Hepatocyte (in vitro differentiated cells): ENCODE data around the gene EPHA6. TPM values are rescaled to one million over a fixed set of nuclear protein-coding genes. Genes with fewer than 3 reads are reported as not detected.

Source experiments
- DNase-seq: peaks from one replicate; pipeline ENCODE4 v3.0.0-alpha.2; 2016; ENCODE audit warnings: low spot score
- H2AFZ ChIP-seq: fragments of 200-600 bp; sonication (generic); 2 replicates; pipeline ENCODE4 v1.6.0; 2016; ENCODE audit warnings: antibody characterized with exemption, mild to moderate bottlenecking
- H3K27ac ChIP-seq: fragments of 200-600 bp; sonication (generic); 2 replicates; pipeline ENCODE4 v1.5.1; 2016; ENCODE audit warnings: mild to moderate bottlenecking
- H3K27me3 ChIP-seq: fragments of 200-600 bp; sonication (generic); 2 replicates; pipeline ENCODE4 v1.6.1; 2016
- H3K36me3 ChIP-seq: fragments of 200-600 bp; sonication (generic); replicated peaks from 2 replicates; pipeline ENCODE4 v1.5.1; 2016; ENCODE audit warnings: low read depth; ENCODE audit not compliant: insufficient read depth
- H3K4me1 ChIP-seq: fragments of 200-600 bp; sonication (generic); 2 replicates; pipeline ENCODE4 v1.5.1; 2016; ENCODE audit warnings: mild to moderate bottlenecking, moderate library complexity; ENCODE audit not compliant: insufficient read depth
- H3K4me2 ChIP-seq: fragments of 200-600 bp; sonication (generic); 2 replicates; pipeline ENCODE4 v1.6.0; 2016
- H3K4me3 ChIP-seq: fragments of 200-600 bp; sonication (generic); 2 replicates; pipeline ENCODE4 v1.5.1; 2016; ENCODE audit warnings: mild to moderate bottlenecking
- H3K79me2 ChIP-seq: fragments of 200-600 bp; sonication (generic); 2 replicates; pipeline ENCODE4 v1.6.0; 2017; ENCODE audit warnings: mild to moderate bottlenecking
- H3K9me2 ChIP-seq: fragments of 200-600 bp; sonication (generic); replicated peaks from 2 replicates; pipeline ENCODE4 v1.6.0; 2017; ENCODE audit warnings: mild to moderate bottlenecking; ENCODE audit not compliant: insufficient read depth
- H3K9me3 ChIP-seq: fragments of 200-600 bp; sonication (generic); 2 replicates; pipeline ENCODE4 v1.5.1; 2016; ENCODE audit warnings: low read depth, mild to moderate bottlenecking
- H4K20me1 ChIP-seq: fragments of 200-600 bp; sonication (generic); 2 replicates; pipeline ENCODE4 v1.6.0; 2016; ENCODE audit warnings: mild to moderate bottlenecking; ENCODE audit not compliant: insufficient read depth, poor library complexity, severe bottlenecking
- EZH2 ChIP-seq: fragments of 200-600 bp; sonication (generic); IDR thresholded peaks from 2 replicates; pipeline ENCODE4 v1.6.1; 2016; ENCODE audit warnings: antibody characterized with exemption, mild to moderate bottlenecking, borderline replicate concordance
- EZH2phosphoT487 ChIP-seq: fragments of 200-600 bp; sonication (generic); IDR thresholded peaks from one replicate; pipeline ENCODE4 v1.6.1; 2018; ENCODE audit warnings: antibody characterized with exemption, mild to moderate bottlenecking, low read depth, moderate library complexity; ENCODE audit not compliant: unreplicated experiment, severe bottlenecking
- WGBS: methylation state at CpG from one replicate; pipeline ENCODE4 v1.1.6; 2016; ENCODE audit warnings: low lambda C conversion rate; ENCODE audit errors: missing lambda C conversion rate; 5-methylcytosine and 5-hydroxymethylcytosine counted together
- polyA plus RNA-seq: library from polyadenylated mRNA; unstranded; fragments of >200 nt; fragmentation: Nextera tagmentation; extraction: Ambion mirVana; gene quantifications from 2 replicates; pipeline ENCODE4 v1.2.1, GENCODE V29; 2016
- total RNA-seq: library from RNA; depleted of rRNA; stranded (reverse); fragments of >200 nt; gene quantifications from 2 replicates; pipeline ENCODE4 v1.2.3, GENCODE V29; 2014
- TF ChIP-seq, protein P1 (sequence below): fragments of 200-600 bp; sonication (generic); IDR thresholded peaks from 2 replicates; pipeline ENCODE4 v1.5.1; 2016; ENCODE audit warnings: antibody characterized with exemption, mild to moderate bottlenecking; ENCODE audit not compliant: poor library complexity

The EPHA6 gene
- total and polyA plus RNA-seq, 2 experiments from 2014 or later, result 3.4 to 16.7 TPM

DNA sequence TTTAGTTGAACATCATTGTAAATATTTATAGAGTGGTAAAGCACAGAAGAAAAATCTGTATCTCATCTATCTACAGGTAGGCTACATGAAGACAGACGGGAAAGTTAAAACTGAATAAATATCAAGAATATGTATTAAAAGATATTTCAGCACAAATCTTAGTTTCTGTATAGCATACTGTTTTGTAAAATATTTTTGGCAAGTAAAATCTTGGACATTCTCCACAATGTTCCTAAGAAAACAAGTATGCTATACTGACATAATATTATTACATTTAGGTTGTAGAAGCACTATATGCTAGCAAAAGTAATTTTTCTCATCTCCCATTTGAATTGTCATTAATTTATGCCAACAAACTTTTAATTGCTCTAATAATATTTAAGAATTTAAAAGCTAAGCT is 623.7 kb downstream of the EPHA6 start:
- no peaks in the 10 kb centered on the region for H3K36me3 ChIP-seq
- DNase-seq, result no peak
- no peak overlapping the region for H3K4me3 ChIP-seq
- H3K4me1 ChIP-seq, result no peaks in the 10 kb centered on the region
- TF ChIP-seq, protein P1, sequence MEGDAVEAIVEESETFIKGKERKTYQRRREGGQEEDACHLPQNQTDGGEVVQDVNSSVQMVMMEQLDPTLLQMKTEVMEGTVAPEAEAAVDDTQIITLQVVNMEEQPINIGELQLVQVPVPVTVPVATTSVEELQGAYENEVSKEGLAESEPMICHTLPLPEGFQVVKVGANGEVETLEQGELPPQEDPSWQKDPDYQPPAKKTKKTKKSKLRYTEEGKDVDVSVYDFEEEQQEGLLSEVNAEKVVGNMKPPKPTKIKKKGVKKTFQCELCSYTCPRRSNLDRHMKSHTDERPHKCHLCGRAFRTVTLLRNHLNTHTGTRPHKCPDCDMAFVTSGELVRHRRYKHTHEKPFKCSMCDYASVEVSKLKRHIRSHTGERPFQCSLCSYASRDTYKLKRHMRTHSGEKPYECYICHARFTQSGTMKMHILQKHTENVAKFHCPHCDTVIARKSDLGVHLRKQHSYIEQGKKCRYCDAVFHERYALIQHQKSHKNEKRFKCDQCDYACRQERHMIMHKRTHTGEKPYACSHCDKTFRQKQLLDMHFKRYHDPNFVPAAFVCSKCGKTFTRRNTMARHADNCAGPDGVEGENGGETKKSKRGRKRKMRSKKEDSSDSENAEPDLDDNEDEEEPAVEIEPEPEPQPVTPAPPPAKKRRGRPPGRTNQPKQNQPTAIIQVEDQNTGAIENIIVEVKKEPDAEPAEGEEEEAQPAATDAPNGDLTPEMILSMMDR, result no peak
- TF ChIP-seq EZH2 (no peak), EZH2phosphoT487 (no peak)
- H3K9me2 ChIP-seq, result no peaks in the 10 kb centered on the region
- H3K27me3 ChIP-seq, result no peaks in the 10 kb centered on the region
- no peaks in the 10 kb centered on the region for H4K20me1 ChIP-seq
- no peak overlapping the region for H2AFZ ChIP-seq
- H3K27ac ChIP-seq, result no peak overlapping the region
- H3K4me2 ChIP-seq, result no peak overlapping the region
- no peaks in the 10 kb centered on the region for H3K9me3 ChIP-seq
- 84% methylated on average over 1 of the region's 1 CpG for WGBS
- no peaks in the 10 kb centered on the region for H3K79me2 ChIP-seq

DNA sequence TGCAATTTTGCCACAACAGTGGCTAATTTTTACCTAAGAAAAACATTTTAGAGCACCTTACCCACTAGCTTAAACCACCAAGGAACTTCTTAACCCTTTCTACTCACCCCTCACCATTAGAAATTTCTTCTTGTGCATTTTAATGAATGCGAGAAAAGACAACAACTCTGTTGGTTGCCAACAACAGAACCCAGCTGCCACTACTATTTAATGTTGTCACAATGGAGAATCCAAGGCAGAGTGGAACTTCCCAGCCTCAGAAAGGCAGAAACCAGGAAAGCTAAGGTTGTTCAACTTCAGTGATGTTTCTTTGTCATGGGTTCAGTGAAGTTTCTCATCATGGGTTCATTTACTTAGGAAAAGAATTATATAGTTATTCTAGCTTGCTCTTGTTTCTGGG is 625.0 kb downstream of the EPHA6 start:
- H3K4me1 ChIP-seq, result no peaks in the 10 kb centered on the region
- no peaks in the 10 kb centered on the region for H3K36me3 ChIP-seq
- TF ChIP-seq, protein P1, result no peak
- TF ChIP-seq EZH2phosphoT487, result no peak
- no peak for TF ChIP-seq EZH2
- no peaks in the 10 kb centered on the region for H3K9me3 ChIP-seq
- no peaks in the 10 kb centered on the region for H4K20me1 ChIP-seq
- no peak overlapping the region for H3K27ac ChIP-seq
- WGBS, result 85% methylated on average over 1 of the region's 1 CpG
- H3K4me3 ChIP-seq, result no peak overlapping the region
- DNase-seq, result no peak
- H3K27me3 ChIP-seq, result no peaks in the 10 kb centered on the region
- no peak overlapping the region for H2AFZ ChIP-seq
- no peaks in the 10 kb centered on the region for H3K9me2 ChIP-seq
- no peak overlapping the region for H3K4me2 ChIP-seq
- no peaks in the 10 kb centered on the region for H3K79me2 ChIP-seq

DNA sequence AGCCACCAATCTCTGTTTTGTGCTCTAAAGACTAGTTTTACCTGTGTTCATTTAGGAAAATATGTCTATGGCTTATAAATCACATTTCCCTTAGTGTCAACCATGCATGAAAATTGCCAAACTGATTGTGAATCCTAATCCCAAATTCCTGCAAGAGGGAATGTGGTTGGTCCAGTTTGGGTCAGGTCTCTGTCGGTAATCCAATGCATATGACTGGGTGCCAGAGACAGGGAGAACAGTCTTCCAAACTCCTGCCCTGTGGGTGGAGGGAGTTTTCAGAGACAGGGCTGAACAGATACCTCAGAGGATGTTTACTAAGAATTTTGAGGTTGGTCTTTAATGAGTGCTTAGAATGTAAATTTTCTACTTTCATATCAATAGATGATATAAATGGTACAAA is 649.6 kb downstream of the EPHA6 start:
- Histone ChIP-seq H3K9me2 (no peaks in the 10 kb centered on the region), H3K4me1 (no peaks in the 10 kb centered on the region), H3K79me2 (no peaks in the 10 kb centered on the region), H3K4me3 (no peak overlapping the region), H2AFZ (no peak overlapping the region), H3K27me3 (no peaks in the 10 kb centered on the region), H3K36me3 (no peaks in the 10 kb centered on the region), H3K9me3 (no peaks in the 10 kb centered on the region), H4K20me1 (no peaks in the 10 kb centered on the region), H3K4me2 (no peak overlapping the region), H3K27ac (no peak overlapping the region)
- TF ChIP-seq EZH2phosphoT487 (no peak), EZH2 (no peak)
- TF ChIP-seq, protein P1, result no peak
- DNase-seq, result no peak
- WGBS, result 50% methylated on average over 1 of the region's 1 CpG

DNA sequence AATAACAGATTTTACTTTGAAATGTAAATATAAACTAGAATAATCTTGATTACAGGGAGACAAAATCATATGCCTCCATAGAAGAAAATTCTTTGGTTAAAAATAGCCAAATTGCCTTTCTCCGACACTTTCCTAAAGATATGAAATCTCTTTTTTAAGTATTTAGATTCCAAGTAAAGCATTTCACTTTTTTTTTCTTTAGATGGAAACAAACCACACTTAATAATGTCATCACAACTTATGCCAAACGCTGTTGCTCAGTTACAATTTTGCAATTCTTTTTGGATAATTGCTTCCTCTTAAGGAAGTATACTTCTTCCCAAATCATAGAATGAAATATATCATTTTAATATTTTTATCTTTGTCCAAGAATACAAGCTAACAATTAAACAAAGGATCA is 656.1 kb downstream of the EPHA6 start:
- TF ChIP-seq EZH2phosphoT487 (no peak), EZH2 (no peak)
- TF ChIP-seq, protein P1, result no peak
- Histone ChIP-seq H3K27me3 (no peaks in the 10 kb centered on the region), H3K4me3 (no peak overlapping the region), H4K20me1 (no peaks in the 10 kb centered on the region), H3K27ac (no peak overlapping the region), H3K4me2 (no peak overlapping the region), H3K9me2 (no peaks in the 10 kb centered on the region), H3K79me2 (no peaks in the 10 kb centered on the region), H2AFZ (no peak overlapping the region), H3K36me3 (no peaks in the 10 kb centered on the region), H3K4me1 (no peaks in the 10 kb centered on the region), H3K9me3 (no peaks in the 10 kb centered on the region)
- no peak for DNase-seq
- 80% methylated on average over 2 of the region's 2 CpGs for WGBS
